Prostate gland (tissue), 2 donors: ENCODE measurements around the gene PITPNC1.

Experiments used
- POLR2A ChIP-seq: fragments of 450-650 bp; IDR thresholded peaks from one replicate; pipeline ENCODE4 v1.6.1; 2016; ENCODE audit warnings: antibody characterized with exemption, mild to moderate bottlenecking
- POLR2AphosphoS5 ChIP-seq: sonication (generic); formaldehyde crosslinking; IDR thresholded peaks from one replicate; pipeline ENCODE4 v1.6.1; 2017; ENCODE audit warnings: antibody characterized with exemption
- TF ChIP-seq, protein P1 (sequence below), 4 experiments: fragments of 200-600 bp in 2 of 4; fragments of 450-650 bp in 2 of 4; sonication (generic) in 2 of 4; IDR thresholded peaks; 1 replicate in 3 of 4; 2 replicates in 1 of 4; pipeline ENCODE4 v1.5.1; 2016 to 2019; ENCODE audit warnings: antibody characterized with exemption in 4 of 4, mild to moderate bottlenecking in 2 of 4, moderate library complexity in 2 of 4

DNA sequence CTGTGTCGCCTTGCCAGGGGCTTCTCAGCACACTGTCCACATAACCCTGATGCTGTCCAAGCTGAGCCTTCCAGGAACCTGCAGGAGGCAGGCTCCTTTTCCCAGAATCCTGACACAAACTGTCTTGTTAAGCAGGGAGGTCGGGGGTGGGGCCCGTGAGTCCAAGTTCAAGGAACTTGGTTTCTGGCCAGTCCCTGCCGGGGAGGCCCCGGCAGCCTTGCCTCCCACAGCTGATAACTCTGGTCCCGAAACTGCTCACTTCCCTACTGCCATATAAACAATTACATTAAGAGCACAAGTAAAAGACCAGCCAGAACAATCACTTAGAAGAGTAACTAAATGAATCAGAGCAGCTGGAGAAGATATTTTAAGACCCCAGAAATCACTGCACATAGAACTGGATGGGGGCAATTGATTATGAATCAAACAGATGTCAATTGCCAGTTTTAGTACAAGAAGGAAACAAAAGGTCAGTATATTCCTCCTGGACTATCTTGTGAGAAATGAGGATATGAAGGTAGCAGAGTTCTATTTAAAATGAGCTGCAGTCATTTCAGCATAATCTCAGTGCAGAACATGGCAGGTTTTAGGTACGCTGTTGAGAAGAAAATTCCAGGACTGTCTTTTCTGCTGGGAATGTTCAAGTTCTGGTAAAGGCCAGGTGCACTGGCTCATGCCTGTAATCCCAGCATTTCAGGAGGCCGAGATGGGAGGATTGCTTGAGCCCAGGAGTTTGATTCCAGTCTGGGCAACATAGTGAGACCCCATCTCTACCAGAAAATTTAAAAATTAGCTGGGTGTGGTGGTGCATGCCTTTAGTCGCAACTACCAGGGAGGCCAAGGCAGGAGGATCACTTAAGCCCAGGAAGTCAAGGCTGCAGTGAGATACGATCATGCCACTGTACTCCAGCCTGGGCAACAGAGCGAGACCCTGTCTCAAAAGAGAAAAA lies 169.8 kb downstream of the PITPNC1 start:
- TF ChIP-seq POLR2AphosphoS5 (no peak), POLR2A (no peak)
- TF ChIP-seq, protein P1, sequence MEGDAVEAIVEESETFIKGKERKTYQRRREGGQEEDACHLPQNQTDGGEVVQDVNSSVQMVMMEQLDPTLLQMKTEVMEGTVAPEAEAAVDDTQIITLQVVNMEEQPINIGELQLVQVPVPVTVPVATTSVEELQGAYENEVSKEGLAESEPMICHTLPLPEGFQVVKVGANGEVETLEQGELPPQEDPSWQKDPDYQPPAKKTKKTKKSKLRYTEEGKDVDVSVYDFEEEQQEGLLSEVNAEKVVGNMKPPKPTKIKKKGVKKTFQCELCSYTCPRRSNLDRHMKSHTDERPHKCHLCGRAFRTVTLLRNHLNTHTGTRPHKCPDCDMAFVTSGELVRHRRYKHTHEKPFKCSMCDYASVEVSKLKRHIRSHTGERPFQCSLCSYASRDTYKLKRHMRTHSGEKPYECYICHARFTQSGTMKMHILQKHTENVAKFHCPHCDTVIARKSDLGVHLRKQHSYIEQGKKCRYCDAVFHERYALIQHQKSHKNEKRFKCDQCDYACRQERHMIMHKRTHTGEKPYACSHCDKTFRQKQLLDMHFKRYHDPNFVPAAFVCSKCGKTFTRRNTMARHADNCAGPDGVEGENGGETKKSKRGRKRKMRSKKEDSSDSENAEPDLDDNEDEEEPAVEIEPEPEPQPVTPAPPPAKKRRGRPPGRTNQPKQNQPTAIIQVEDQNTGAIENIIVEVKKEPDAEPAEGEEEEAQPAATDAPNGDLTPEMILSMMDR (IDR thresholded peaks at IDR 0.05): no peak
